Mammary epithelial cell (primary cell): Measurements from ENCODE around the gene ELK4.

Source experiments
- EZH2 ChIP-seq: IDR thresholded peaks from 2 replicates; pipeline ENCODE4 v1.6.1; 2012; ENCODE audit warnings: low read length, inconsistent platforms, borderline replicate concordance
- TF ChIP-seq, protein P1 (sequence below), 2 donors: IDR thresholded peaks in 1 of 2; conservative IDR thresholded peaks in 1 of 2; 2 replicates each; pipeline ENCODE4 v1.5.1; 2011 to 2012; ENCODE audit warnings: inconsistent platforms in 2 of 2, low read length in 2 of 2, mild to moderate bottlenecking in 2 of 2, control low read depth in 1 of 2, low read depth in 1 of 2; ENCODE audit not compliant: insufficient read depth in 1 of 2; ENCODE audit errors: extremely low read depth in 1 of 2

- TF ChIP-seq, protein P1, sequence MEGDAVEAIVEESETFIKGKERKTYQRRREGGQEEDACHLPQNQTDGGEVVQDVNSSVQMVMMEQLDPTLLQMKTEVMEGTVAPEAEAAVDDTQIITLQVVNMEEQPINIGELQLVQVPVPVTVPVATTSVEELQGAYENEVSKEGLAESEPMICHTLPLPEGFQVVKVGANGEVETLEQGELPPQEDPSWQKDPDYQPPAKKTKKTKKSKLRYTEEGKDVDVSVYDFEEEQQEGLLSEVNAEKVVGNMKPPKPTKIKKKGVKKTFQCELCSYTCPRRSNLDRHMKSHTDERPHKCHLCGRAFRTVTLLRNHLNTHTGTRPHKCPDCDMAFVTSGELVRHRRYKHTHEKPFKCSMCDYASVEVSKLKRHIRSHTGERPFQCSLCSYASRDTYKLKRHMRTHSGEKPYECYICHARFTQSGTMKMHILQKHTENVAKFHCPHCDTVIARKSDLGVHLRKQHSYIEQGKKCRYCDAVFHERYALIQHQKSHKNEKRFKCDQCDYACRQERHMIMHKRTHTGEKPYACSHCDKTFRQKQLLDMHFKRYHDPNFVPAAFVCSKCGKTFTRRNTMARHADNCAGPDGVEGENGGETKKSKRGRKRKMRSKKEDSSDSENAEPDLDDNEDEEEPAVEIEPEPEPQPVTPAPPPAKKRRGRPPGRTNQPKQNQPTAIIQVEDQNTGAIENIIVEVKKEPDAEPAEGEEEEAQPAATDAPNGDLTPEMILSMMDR (conservative IDR thresholded peaks at IDR 0.05 in 1 of 2, IDR thresholded peaks at IDR 0.05 in 1 of 2; ENCODE audit: extremely low read depth in 1 of 2, insufficient read depth in 1 of 2, low read depth in 1 of 2, low read length in 2 of 2): no peak
- TF ChIP-seq EZH2: no peak
Observed at GRCh38 chr1:205676597-205676996, 44.8 kb upstream of the ELK4 start.
